Measurements from ENCODE around the gene SNU13. TPM values are rescaled to one million over a fixed set of nuclear protein-coding genes. Genes with fewer than 3 reads are reported as not detected.

The SNU13 gene
- total RNA-seq, 1 experiment from 2014 or later, result 203 TPM

DNA sequence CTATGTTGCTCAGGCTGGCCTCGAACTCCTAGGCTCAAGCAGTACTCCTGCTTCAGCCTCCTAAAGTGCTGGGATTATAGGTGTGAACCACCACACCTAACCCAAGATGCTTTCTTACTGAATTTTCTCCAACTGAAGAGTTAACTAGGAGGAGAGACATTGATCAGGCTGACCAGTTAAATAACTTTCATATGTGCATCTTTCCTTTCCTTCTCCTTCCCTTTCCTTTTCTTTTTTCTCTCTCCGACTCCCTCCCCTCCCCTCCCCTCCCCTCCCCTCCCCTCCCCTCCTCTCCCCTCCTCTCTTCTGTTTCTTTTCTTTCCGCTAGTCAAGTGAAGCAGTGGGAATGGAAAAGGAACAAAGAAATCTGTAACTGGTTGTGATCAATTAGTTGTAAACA, 40.9 kb downstream of the SNU13 start:
- no peak overlapping the region for H3K4me2 ChIP-seq (ENCODE audit: insufficient read depth, insufficient read length, low read length)
- no peak overlapping the region for H2BK15ac ChIP-seq (ENCODE audit: low read depth, low read length)
- H2AFZ ChIP-seq (ENCODE audit: low read length), result no peak overlapping the region
- no peaks in the 10 kb centered on the region for H3K23me2 ChIP-seq (ENCODE audit: insufficient read length, low read depth, low read length, poor library complexity, severe bottlenecking)
- H3K4me3 Mint-ChIP-seq, result no peak overlapping the region
- no peak overlapping the region for H3T11ph ChIP-seq (ENCODE audit: low read length)
- H2BK5ac ChIP-seq (ENCODE audit: insufficient read length, low read length), result no peak overlapping the region
- no peak overlapping the region for H4K91ac ChIP-seq (ENCODE audit: insufficient read length, low read depth, low read length)
- no peak overlapping the region for H3K14ac ChIP-seq (ENCODE audit: insufficient read depth, low read length)
- H2BK120ac ChIP-seq (ENCODE audit: low read depth, low read length, poor library complexity, severe bottlenecking), result no peak overlapping the region
- H4K5ac ChIP-seq (ENCODE audit: insufficient read length, low read depth, low read length), result no peak overlapping the region
- no peak overlapping the region for H3K27ac Mint-ChIP-seq
- H4K20me1 ChIP-seq (ENCODE audit: control insufficient read depth, insufficient read depth, insufficient read length), result no peaks in the 10 kb centered on the region
- H4K8ac ChIP-seq (replicated peaks; ENCODE audit: insufficient read length, low read depth, low read length), result no peak overlapping the region
- H2BK12ac ChIP-seq (ENCODE audit: insufficient read length, low read depth, low read length), result no peak overlapping the region
- no peak overlapping the region for H3K4ac ChIP-seq (ENCODE audit: low read depth, low read length)
- no peaks in the 10 kb centered on the region for H3K9me3 ChIP-seq (ENCODE audit: control insufficient read depth, low read depth, low read length)
- no peaks in the 10 kb centered on the region for H3K9me3 Mint-ChIP-seq
- H3K27ac ChIP-seq (ENCODE audit: insufficient read length, low read depth, low read length), result no peak overlapping the region
- no peaks in the 10 kb centered on the region for H3K79me2 ChIP-seq (ENCODE audit: insufficient read depth, low read length)
- H3K56ac ChIP-seq (ENCODE audit: insufficient read length, low read depth, low read length), result no peak overlapping the region
- WGBS (ENCODE audit: extremely low coverage, insufficient read length, low lambda C conversion rate), result no CpG with 5 or more reads among the region's 3 CpGs
- H3K36me3 Mint-ChIP-seq (ENCODE audit: insufficient read depth in 1 of 3, low read depth in 3 of 3), result peaks cover 32 to 82% (median 68%) of the 10 kb centered on the region in 3 experiments; a peak in 6 of 7 replicates
- TF ChIP-seq, protein P1, sequence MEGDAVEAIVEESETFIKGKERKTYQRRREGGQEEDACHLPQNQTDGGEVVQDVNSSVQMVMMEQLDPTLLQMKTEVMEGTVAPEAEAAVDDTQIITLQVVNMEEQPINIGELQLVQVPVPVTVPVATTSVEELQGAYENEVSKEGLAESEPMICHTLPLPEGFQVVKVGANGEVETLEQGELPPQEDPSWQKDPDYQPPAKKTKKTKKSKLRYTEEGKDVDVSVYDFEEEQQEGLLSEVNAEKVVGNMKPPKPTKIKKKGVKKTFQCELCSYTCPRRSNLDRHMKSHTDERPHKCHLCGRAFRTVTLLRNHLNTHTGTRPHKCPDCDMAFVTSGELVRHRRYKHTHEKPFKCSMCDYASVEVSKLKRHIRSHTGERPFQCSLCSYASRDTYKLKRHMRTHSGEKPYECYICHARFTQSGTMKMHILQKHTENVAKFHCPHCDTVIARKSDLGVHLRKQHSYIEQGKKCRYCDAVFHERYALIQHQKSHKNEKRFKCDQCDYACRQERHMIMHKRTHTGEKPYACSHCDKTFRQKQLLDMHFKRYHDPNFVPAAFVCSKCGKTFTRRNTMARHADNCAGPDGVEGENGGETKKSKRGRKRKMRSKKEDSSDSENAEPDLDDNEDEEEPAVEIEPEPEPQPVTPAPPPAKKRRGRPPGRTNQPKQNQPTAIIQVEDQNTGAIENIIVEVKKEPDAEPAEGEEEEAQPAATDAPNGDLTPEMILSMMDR (conservative IDR thresholded peaks at IDR 0.05), result no peak
- DNase-seq, result no peak
- H3K4me1 ChIP-seq (ENCODE audit: insufficient read depth, low read length), result no peaks in the 10 kb centered on the region
- no peak overlapping the region for H3K23ac ChIP-seq (ENCODE audit: insufficient read length, low read depth, low read length)
- no peak overlapping the region for H2BK20ac ChIP-seq (ENCODE audit: low read depth, low read length, poor library complexity, severe bottlenecking)
- no peaks in the 10 kb centered on the region for H3K27me3 ChIP-seq (ENCODE audit: insufficient read depth, low read length)
- H2AK5ac ChIP-seq (ENCODE audit: insufficient read length, low read length), result no peak overlapping the region
- H3K9ac ChIP-seq (ENCODE audit: extremely low read depth, insufficient read length, low read length), result no peak overlapping the region
- no peak overlapping the region for H3K18ac ChIP-seq (ENCODE audit: insufficient read length, low read depth, low read length)
- no peaks in the 10 kb centered on the region for H3K4me1 Mint-ChIP-seq
- H3K27me3 Mint-ChIP-seq (ENCODE audit: low read depth), result no peaks in the 10 kb centered on the region
- H3K79me1 ChIP-seq (ENCODE audit: insufficient read depth, low read depth, low read length, poor library complexity, severe bottlenecking), result no peaks in the 10 kb centered on the region

Data from H9 (cell line).